Lung (tissue), 12 donors: ENCODE data around the gene SPATS2L. TPM values are rescaled to one million over a fixed set of nuclear protein-coding genes. Genes with fewer than 3 reads are reported as not detected.

Experiments used
- ATAC-seq: fragments of 200-7000 bp; cut with Tn5 transposase; one replicate; pipeline ENCODE4 v1.9.1; 2020; ENCODE audit warnings: moderate number of reproducible peaks; ENCODE audit not compliant: insufficient read depth, low FRiP score
- DNase-seq, 3 donors: peaks; one replicate each; pipeline ENCODE4 v3.0.0-alpha.2; 2013 to 2017
- H3K27ac ChIP-seq, 2 donors: one replicate each; pipeline ENCODE4 v1.5.1; 2013; ENCODE audit warnings: mild to moderate bottlenecking in 2 of 2, moderate library complexity in 2 of 2, control low read depth in 1 of 2, inconsistent platforms in 1 of 2, low read depth in 1 of 2, low read length in 1 of 2
- H3K27me3 ChIP-seq, 3 donors: one replicate each; pipeline ENCODE4 v1.5.1; 2013; ENCODE audit warnings: low read length in 2 of 3; ENCODE audit not compliant: control insufficient read depth in 3 of 3, insufficient read depth in 3 of 3
- H3K36me3 ChIP-seq, 4 donors: one replicate each; pipeline ENCODE4 v1.5.1; 2013; ENCODE audit warnings: low read length in 4 of 4, mild to moderate bottlenecking in 1 of 4, moderate library complexity in 1 of 4; ENCODE audit not compliant: control insufficient read depth in 4 of 4, insufficient read depth in 4 of 4
- H3K4me1 ChIP-seq, 5 donors: one replicate each; pipeline ENCODE4 v1.5.1; 2013; ENCODE audit warnings: low read length in 5 of 5, mild to moderate bottlenecking in 2 of 5, moderate library complexity in 1 of 5; ENCODE audit not compliant: control insufficient read depth in 5 of 5, insufficient read depth in 5 of 5
- H3K4me3 ChIP-seq: one replicate; pipeline ENCODE4 v1.5.1; 2013; ENCODE audit warnings: mild to moderate bottlenecking, control low read depth, moderate library complexity
- H3K9ac ChIP-seq, 2 donors: one replicate each; pipeline ENCODE4 v1.5.1; 2013; ENCODE audit warnings: low read length in 2 of 2, control low read depth in 1 of 2; ENCODE audit not compliant: insufficient read depth in 1 of 2
- H3K9me3 ChIP-seq, 4 donors: one replicate each; pipeline ENCODE4 v1.5.1; 2013; ENCODE audit warnings: low read length in 3 of 4, mild to moderate bottlenecking in 1 of 4, moderate library complexity in 1 of 4; ENCODE audit not compliant: control insufficient read depth in 4 of 4, insufficient read depth in 3 of 4
- WGBS, 2 donors: extraction: QIAGEN DNeasy Blood & Tissue Kit; methylation state at CpG; one replicate each; pipeline ENCODE4 v1.1.7; 2013; 5-methylcytosine and 5-hydroxymethylcytosine counted together
- polyA plus RNA-seq, 2 donors: library from polyadenylated mRNA; stranded (reverse); fragments of 200-250 nt; gene quantifications; one replicate each; pipeline ENCODE4 v1.2.1, GENCODE V29; 2013
- total RNA-seq, 2 donors: library from RNA; depleted of rRNA in 1 of 2; stranded (reverse); fragments of >200 nt in 1 of 2; gene quantifications; one replicate each; pipeline ENCODE4 v1.2.1, GENCODE V29; 2014 to 2021
- TF ChIP-seq, protein P1 (sequence below): IDR thresholded peaks from 2 replicates; pipeline ENCODE4 v1.5.1; 2012; ENCODE audit warnings: mild to moderate bottlenecking; ENCODE audit errors: control extremely low read depth, extremely low read depth
- donor health status: control.
- donor health status: control.
- donor health status: Bipolar disorder and iron deficiency.
- donor health status: healthy.
- donor health status: DM: yes; HTN: yes; CAD: no.

Gene SPATS2L
- total and polyA plus RNA-seq, 4 donors, result 30.5 to 96.8 (median 57.2) TPM

DNA sequence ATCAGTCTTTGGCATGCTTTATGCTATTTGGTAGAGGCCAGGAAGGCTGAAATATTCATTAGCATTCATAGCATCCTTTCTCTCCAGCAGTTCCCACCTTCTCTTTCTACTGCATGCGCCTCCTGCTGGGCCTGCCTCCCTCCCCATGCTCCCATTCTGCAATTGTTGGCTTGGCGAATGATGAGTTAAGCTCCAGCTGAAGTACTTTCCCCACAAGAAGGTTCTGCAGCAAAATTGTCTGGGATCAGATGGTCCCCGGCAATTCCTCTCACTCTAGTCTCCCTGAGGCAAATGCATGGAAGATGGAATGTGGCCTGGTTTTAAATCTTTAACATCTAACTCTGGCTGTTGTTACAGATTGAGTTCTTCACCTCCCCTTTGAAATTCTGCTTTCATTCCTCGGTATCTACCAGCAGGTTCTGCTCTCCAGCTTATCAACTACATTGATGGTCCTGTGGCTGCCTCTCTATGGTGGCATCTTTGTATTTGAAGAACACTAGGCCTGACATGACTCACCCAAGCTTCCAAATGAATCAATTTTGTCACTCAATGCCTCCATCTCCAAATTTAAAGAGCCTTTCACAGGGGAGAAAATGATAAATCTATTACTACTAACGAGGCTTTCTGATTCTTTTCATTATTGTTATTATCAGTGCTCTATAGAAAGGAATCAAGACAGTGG, 147.5 kb downstream of the SPATS2L start:
- no peak overlapping the region for H3K27ac ChIP-seq
- H3K9me3 ChIP-seq, result no peaks in the 10 kb centered on the region
- peaks cover 2 to 12% (median 9%) of the 10 kb centered on the region in 4 donors for H3K36me3 ChIP-seq
- H3K27me3 ChIP-seq, result no peaks in the 10 kb centered on the region
- 80 to 94% methylated on average over 5 of the region's 5 CpGs for WGBS, 2 donors
- ATAC-seq (no peak), DNase-seq (no peak)
- H3K9ac ChIP-seq, result no peak overlapping the region
- H3K4me1 ChIP-seq, result peaks cover 0 to 11% (median 3%) of the 10 kb centered on the region in 5 donors
- TF ChIP-seq, protein P1, sequence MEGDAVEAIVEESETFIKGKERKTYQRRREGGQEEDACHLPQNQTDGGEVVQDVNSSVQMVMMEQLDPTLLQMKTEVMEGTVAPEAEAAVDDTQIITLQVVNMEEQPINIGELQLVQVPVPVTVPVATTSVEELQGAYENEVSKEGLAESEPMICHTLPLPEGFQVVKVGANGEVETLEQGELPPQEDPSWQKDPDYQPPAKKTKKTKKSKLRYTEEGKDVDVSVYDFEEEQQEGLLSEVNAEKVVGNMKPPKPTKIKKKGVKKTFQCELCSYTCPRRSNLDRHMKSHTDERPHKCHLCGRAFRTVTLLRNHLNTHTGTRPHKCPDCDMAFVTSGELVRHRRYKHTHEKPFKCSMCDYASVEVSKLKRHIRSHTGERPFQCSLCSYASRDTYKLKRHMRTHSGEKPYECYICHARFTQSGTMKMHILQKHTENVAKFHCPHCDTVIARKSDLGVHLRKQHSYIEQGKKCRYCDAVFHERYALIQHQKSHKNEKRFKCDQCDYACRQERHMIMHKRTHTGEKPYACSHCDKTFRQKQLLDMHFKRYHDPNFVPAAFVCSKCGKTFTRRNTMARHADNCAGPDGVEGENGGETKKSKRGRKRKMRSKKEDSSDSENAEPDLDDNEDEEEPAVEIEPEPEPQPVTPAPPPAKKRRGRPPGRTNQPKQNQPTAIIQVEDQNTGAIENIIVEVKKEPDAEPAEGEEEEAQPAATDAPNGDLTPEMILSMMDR, result no peak
- no peak overlapping the region for H3K4me3 ChIP-seq

DNA sequence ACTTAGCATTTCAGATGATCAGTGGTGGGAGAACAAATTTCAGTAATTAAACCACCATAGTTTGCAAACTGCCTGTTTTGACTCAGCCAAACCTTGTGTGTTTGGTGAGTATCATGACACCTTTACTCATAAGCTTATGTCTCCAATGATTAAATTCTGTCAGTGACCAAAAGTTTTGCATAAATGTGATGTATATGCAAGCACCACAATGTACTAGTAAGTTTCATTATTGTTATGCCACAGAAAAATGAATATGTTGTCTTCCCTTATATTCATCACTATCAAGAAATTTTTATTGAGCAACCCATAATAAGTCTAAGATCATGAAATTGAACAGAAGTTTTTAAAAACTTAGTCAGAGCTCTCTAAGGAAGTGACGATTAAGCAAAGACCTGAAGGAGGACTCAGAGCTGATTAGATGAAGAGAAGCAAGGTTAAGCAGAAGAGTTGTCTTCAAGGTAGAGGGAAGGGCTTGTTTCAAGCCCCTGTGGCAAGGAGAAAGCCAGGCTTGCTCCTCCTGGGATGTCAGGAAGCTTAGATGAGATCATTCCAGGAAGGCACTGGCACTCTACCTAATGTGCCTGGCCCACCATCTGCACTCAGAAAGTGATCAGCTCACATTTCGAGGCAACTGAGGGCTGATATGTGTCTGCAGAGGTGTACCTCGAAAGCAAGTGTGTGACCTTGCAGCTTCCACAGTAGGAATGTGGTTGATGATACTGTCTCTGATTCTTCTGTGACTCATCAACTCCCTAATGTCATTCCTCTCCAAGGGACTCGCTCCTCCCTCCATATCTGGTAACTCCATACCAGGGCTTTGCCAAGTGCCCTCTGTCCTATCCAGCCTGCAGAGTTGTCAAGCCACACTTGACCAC, 148.7 kb downstream of the SPATS2L start:
- DNase-seq, result no peak
- TF ChIP-seq, protein P1, result no peak
- ATAC-seq, result no peak
- Histone ChIP-seq H3K4me3 (no peak overlapping the region), H3K9ac (no peak overlapping the region), H3K36me3 (peaks cover 2 to 12% (median 8%) of the 10 kb centered on the region in 4 donors), H3K27ac (no peak overlapping the region), H3K4me1 (peaks cover 0 to 11% (median 2%) of the 10 kb centered on the region in 5 donors), H3K9me3 (no peaks in the 10 kb centered on the region), H3K27me3 (no peaks in the 10 kb centered on the region)
- WGBS, 2 donors, result 80 to 92% methylated on average over 4 of the region's 4 CpGs

DNA sequence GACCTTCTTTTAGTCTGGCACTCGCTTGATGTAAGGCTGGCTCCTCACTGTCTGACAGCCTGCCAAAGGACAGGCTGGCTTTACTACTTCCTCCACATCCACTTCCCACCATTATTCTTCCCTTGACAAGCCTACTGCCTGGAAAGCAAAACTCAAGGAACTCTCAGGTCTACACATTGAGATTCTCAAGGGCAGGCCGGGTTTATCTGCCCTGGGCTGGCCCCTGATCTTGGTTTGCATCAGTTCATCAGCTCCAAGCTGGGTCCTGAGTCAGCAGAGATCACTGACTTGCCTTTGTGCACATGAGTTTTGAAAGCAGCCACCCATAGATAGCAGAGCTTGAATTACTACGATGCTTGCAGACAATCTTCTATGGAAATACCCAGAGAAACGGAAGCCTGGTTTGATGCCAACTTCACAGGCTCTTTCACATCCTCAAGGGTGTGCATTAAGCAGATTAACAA, 149.5 kb downstream of the SPATS2L start:
- DNase-seq (no peak), ATAC-seq (no peak)
- Histone ChIP-seq H3K9ac (no peak overlapping the region), H3K27me3 (no peaks in the 10 kb centered on the region), H3K9me3 (no peaks in the 10 kb centered on the region), H3K27ac (no peak overlapping the region), H3K4me1 (peaks cover 0 to 11% (median 0%) of the 10 kb centered on the region in 5 donors), H3K4me3 (no peak overlapping the region), H3K36me3 (peaks cover 1 to 8% (median 5%) of the 10 kb centered on the region in 4 donors)
- WGBS, 2 donors, result 40 to 53% methylated on average over 4 of the region's 4 CpGs
- TF ChIP-seq, protein P1, result no peak
